GM19240 (cell line): ENCODE measurements around the gene SLC12A3.
A peak's percentile ranks its signal among the peaks of the same experiment; 100 is the strongest.

ENCODE experiments used
- DNase-seq: peaks from one replicate; pipeline ENCODE4 v3.0.0; 2011; ENCODE audit warnings: low spot score; ENCODE audit not compliant: insufficient read length

The SLC12A3 gene

GRCh38 chr16:56847173-56847910 lies 17.7 kb upstream of the SLC12A3 start:
- no peak for DNase-seq

GRCh38 chr16:56848029-56848936 lies 16.7 kb upstream of the SLC12A3 start:
- DNase-seq = no peak

- no peak for DNase-seq
These were observed 15.9 kb upstream of the SLC12A3 start for GRCh38 chr16:56848955-56849689.

- DNase-seq = no peak
These were observed 15.0 kb upstream of the SLC12A3 start for GRCh38 chr16:56849690-56850680.

- no peak for DNase-seq
These were observed 13.2 kb upstream of the SLC12A3 start for GRCh38 chr16:56851671-56852400.

- DNase-seq = no peak
These were observed 12.6 kb upstream of the SLC12A3 start for GRCh38 chr16:56852401-56852730.

GRCh38 chr16:56852968-56853367 lies 12.0 kb upstream of the SLC12A3 start:
- DNase-seq = no peak

GRCh38 chr16:56855201-56855600 lies 9.8 kb upstream of the SLC12A3 start:
- DNase-seq = no peak

- no peak for DNase-seq
These were observed 9.1 kb upstream of the SLC12A3 start for GRCh38 chr16:56855946-56856345.

- no peak for DNase-seq
These were observed 8.0 kb upstream of the SLC12A3 start for GRCh38 chr16:56856876-56857447.

GRCh38 chr16:56858374-56858773 lies 6.6 kb upstream of the SLC12A3 start:
- no peak for DNase-seq

GRCh38 chr16:56859636-56860035 lies 5.4 kb upstream of the SLC12A3 start:
- DNase-seq = no peak

- peak; percentile 85 for DNase-seq
These were observed 4.6 kb upstream of the SLC12A3 start for GRCh38 chr16:56860226-56861020.

- no peak for DNase-seq
These were observed 3.9 kb upstream of the SLC12A3 start for GRCh38 chr16:56861092-56861610.

GRCh38 chr16:56861756-56862155 lies 3.3 kb upstream of the SLC12A3 start:
- no peak for DNase-seq

GRCh38 chr16:56862776-56863175 lies 2.2 kb upstream of the SLC12A3 start:
- DNase-seq = no peak

- no peak for DNase-seq
These were observed 521 bp downstream of the SLC12A3 start for GRCh38 chr16:56865394-56866062.
